Activated naive CD4-positive, alpha-beta T cell treated with anti-CD3 and anti-CD28 coated beads, Interleukin-2, amount 10 ng/mL, durations not matched to agents 7 days and 5 days (primary cell): ENCODE measurements around the gene MPZL3.
A peak's percentile ranks its signal among the peaks of the same experiment; 100 is the strongest.
"Not testable (repeated sequence)": the region's sequence is repeated elsewhere in the genome, so short reads cannot be mapped to it uniquely, and the experiment has no call there.

Experiments
- CTCF ChIA-PET: fragments of 350-600 bp; sonication (Branson Sonifier 250); formaldehyde crosslinking; loops from one replicate; lab custom pipeline; 2021; ENCODE audit warnings: antibody characterized with exemption; lab: Charles Lee
- DNase-seq: peaks from one replicate; pipeline ENCODE4 v3.0.0-alpha.2; 2020
- H3K27ac Mint-ChIP-seq: one replicate; pipeline ENCODE4 v1.8.0; 2021; ENCODE audit warnings: mild to moderate bottlenecking, moderate library complexity, mixed read lengths
- H3K27me3 Mint-ChIP-seq: one replicate; pipeline ENCODE4 v1.8.0; 2021; ENCODE audit warnings: mild to moderate bottlenecking, mixed read lengths
- H3K36me3 Mint-ChIP-seq: one replicate; pipeline ENCODE4 v1.8.0; 2021; ENCODE audit warnings: mixed read lengths
- H3K4me1 Mint-ChIP-seq: one replicate; pipeline ENCODE4 v1.8.0; 2021; ENCODE audit warnings: mixed read lengths
- H3K4me3 Mint-ChIP-seq: one replicate; pipeline ENCODE4 v1.8.0; 2021; ENCODE audit warnings: mild to moderate bottlenecking, moderate library complexity, mixed read lengths
- H3K9me3 Mint-ChIP-seq: one replicate; pipeline ENCODE4 v1.8.0; 2021; ENCODE audit warnings: mixed read lengths

MPZL3 gene

GRCh38 chr11:118194835-118195627 is 57.1 kb downstream of the MPZL3 start:
- peak overlapping the region; percentile 11 for H3K27ac Mint-ChIP-seq
- no peak for DNase-seq
- H3K9me3 Mint-ChIP-seq: peaks cover 17% of the 10 kb centered on the region
- CTCF ChIA-PET: interaction anchor here (0.8 to 2.0 kb wide), 4 partner anchors 10 to 101 kb away, joined by 3 to 10 read pairs (median 4); no protein-coding TSS in a partner anchor
- peaks cover 11% of the 10 kb centered on the region for H3K27me3 Mint-ChIP-seq
- H3K36me3 Mint-ChIP-seq: peaks cover 51% of the 10 kb centered on the region
- H3K4me3 Mint-ChIP-seq: no peak overlapping the region
- peaks cover 11% of the 10 kb centered on the region for H3K4me1 Mint-ChIP-seq

GRCh38 chr11:118193910-118194566 is 58.1 kb downstream of the MPZL3 start:
- peaks cover 48% of the 10 kb centered on the region for H3K36me3 Mint-ChIP-seq
- H3K9me3 Mint-ChIP-seq: peaks cover 17% of the 10 kb centered on the region
- no peak for DNase-seq
- no peak overlapping the region for H3K27ac Mint-ChIP-seq
- H3K27me3 Mint-ChIP-seq: peaks cover 21% of the 10 kb centered on the region
- H3K4me1 Mint-ChIP-seq: peaks cover 10% of the 10 kb centered on the region
- H3K4me3 Mint-ChIP-seq: no peak overlapping the region
- CTCF ChIA-PET: interaction anchor here (0.6 to 2.0 kb wide), 6 partner anchors 9 to 102 kb away, joined by 3 to 10 read pairs (median 4); partner anchors contain the start of gene MPZL3

- CTCF ChIA-PET: interaction anchor here (1.6 kb wide), 1 partner anchor 97 kb away, joined by 3 read pairs; no protein-coding TSS in a partner anchor
These were observed 59.3 kb downstream of the MPZL3 start for GRCh38 chr11:118192817-118193216.

GRCh38 chr11:118190942-118191506 is 61.1 kb downstream of the MPZL3 start:
- H3K4me1 Mint-ChIP-seq, H3K27ac Mint-ChIP-seq, DNase-seq, CTCF ChIA-PET, H3K4me3 Mint-ChIP-seq: not testable (repeated sequence)
- Mint-ChIP-seq H3K9me3 (peaks cover 17% of the 10 kb centered on the region), H3K36me3 (peaks cover 34% of the 10 kb centered on the region), H3K27me3 (peaks cover 47% of the 10 kb centered on the region)

More at GRCh38 chr11:118192817-118193216, 59.3 kb downstream of the MPZL3 start:
- H3K36me3 Mint-ChIP-seq: peaks cover 43% of the 10 kb centered on the region
- peaks cover 30% of the 10 kb centered on the region for H3K27me3 Mint-ChIP-seq
- H3K9me3 Mint-ChIP-seq: peaks cover 17% of the 10 kb centered on the region
- not testable (repeated sequence) for H3K4me1 Mint-ChIP-seq, H3K4me3 Mint-ChIP-seq, DNase-seq, H3K27ac Mint-ChIP-seq

- peaks cover 72% of the 10 kb centered on the region for H3K27me3 Mint-ChIP-seq
- no peak for DNase-seq
- CTCF ChIA-PET: interaction anchor here (2.7 kb wide), 1 partner anchor 15 kb away, joined by 14 read pairs; no protein-coding TSS in a partner anchor
- peaks cover 4% of the 10 kb centered on the region for H3K36me3 Mint-ChIP-seq
- no peak overlapping the region for H3K4me3 Mint-ChIP-seq
- no peaks in the 10 kb centered on the region for H3K4me1 Mint-ChIP-seq
- peaks cover 8% of the 10 kb centered on the region for H3K9me3 Mint-ChIP-seq
- H3K27ac Mint-ChIP-seq: no peak overlapping the region
These were observed 65.6 kb downstream of the MPZL3 start for GRCh38 chr11:118186346-118187107.

- Mint-ChIP-seq H3K4me3 (no peak overlapping the region), H3K9me3 (no peaks in the 10 kb centered on the region), H3K4me1 (no peaks in the 10 kb centered on the region), H3K36me3 (no peaks in the 10 kb centered on the region), H3K27me3 (peaks cover 75% of the 10 kb centered on the region), H3K27ac (no peak overlapping the region)
- no peak for DNase-seq
- CTCF ChIA-PET: interaction anchor here (0.9 to 2.7 kb wide), 5 partner anchors 9 to 111 kb away, joined by 3 to 14 read pairs (median 5); no protein-coding TSS in a partner anchor
These were observed 67.2 kb downstream of the MPZL3 start for GRCh38 chr11:118184784-118185579.

- CTCF ChIA-PET: interaction anchor here (0.9 to 2.7 kb wide), 4 partner anchors 12 to 112 kb away, joined by 3 to 14 read pairs (median 4); no protein-coding TSS in a partner anchor
- H3K4me3 Mint-ChIP-seq, H3K9me3 Mint-ChIP-seq, H3K27ac Mint-ChIP-seq, DNase-seq, H3K4me1 Mint-ChIP-seq, H3K36me3 Mint-ChIP-seq: not testable (repeated sequence)
- peaks cover 67% of the 10 kb centered on the region for H3K27me3 Mint-ChIP-seq
These were observed 68.5 kb downstream of the MPZL3 start for GRCh38 chr11:118183691-118184090.

GRCh38 chr11:118180300-118180703 is 71.9 kb downstream of the MPZL3 start:
- no peak overlapping the region for H3K4me3 Mint-ChIP-seq
- no peaks in the 10 kb centered on the region for H3K36me3 Mint-ChIP-seq
- H3K27me3 Mint-ChIP-seq: peaks cover 68% of the 10 kb centered on the region
- no peak overlapping the region for H3K27ac Mint-ChIP-seq
- no peaks in the 10 kb centered on the region for H3K4me1 Mint-ChIP-seq
- peak; percentile 32 for DNase-seq
- CTCF ChIA-PET: interaction anchor here (0.8 to 3.4 kb wide), 5 partner anchors 9 to 407 kb away, joined by 3 to 29 read pairs (median 5); no protein-coding TSS in a partner anchor
- H3K9me3 Mint-ChIP-seq: no peaks in the 10 kb centered on the region

GRCh38 chr11:118176778-118177134 is 75.4 kb downstream of the MPZL3 start:
- H3K9me3 Mint-ChIP-seq: no peaks in the 10 kb centered on the region
- H3K27me3 Mint-ChIP-seq: peaks cover 71% of the 10 kb centered on the region
- H3K27ac Mint-ChIP-seq: no peak overlapping the region
- DNase-seq: no peak
- CTCF ChIA-PET: interaction anchor here (1.1 to 2.1 kb wide), 2 partner anchors 22 to 33 kb away, joined by 3 to 5 read pairs; no protein-coding TSS in a partner anchor
- no peaks in the 10 kb centered on the region for H3K36me3 Mint-ChIP-seq
- H3K4me1 Mint-ChIP-seq: no peaks in the 10 kb centered on the region
- no peak overlapping the region for H3K4me3 Mint-ChIP-seq
